Adrenal gland (tissue), 12 donors: ENCODE results near the gene CLDN20. TPM values are rescaled to one million over a fixed set of nuclear protein-coding genes. Genes with fewer than 3 reads are reported as not detected.

Source experiments
- DNase-seq, 7 donors: peaks; one replicate each; pipeline ENCODE4 v3.0.0-alpha.2; 2019 to 2020
- H3K27ac ChIP-seq, 5 donors: fragments of 200-600 bp; sonication (generic) in 4 of 5; 1 replicate in 3 of 5; 2 replicates in 2 of 5; pipeline versions ENCODE4 v1.5.1 to v1.8.0; 2016 to 2020; ENCODE audit warnings: mild to moderate bottlenecking in 1 of 5
- H3K27me3 ChIP-seq: fragments of 200-600 bp; 2 replicates; pipeline ENCODE4 v1.8.0; 2021
- H3K36me3 ChIP-seq, 2 donors: fragments of 200-600 bp; replicated peaks in 1 of 2; 1 replicate in 1 of 2; 2 replicates in 1 of 2; pipeline versions ENCODE4 v1.5.1 to v1.8.0; 2018 to 2022
- H3K4me1 ChIP-seq, 2 donors: fragments of 200-600 bp; replicated peaks in 1 of 2; 1 replicate in 1 of 2; 2 replicates in 1 of 2; pipeline versions ENCODE4 v1.5.1 to v1.8.0; 2018 to 2021
- H3K4me3 ChIP-seq, 4 donors: fragments of 200-600 bp; sonication (generic) in 3 of 4; one replicate each; pipeline ENCODE4 v1.5.1; 2016 to 2018
- H3K9me3 ChIP-seq, 3 donors: fragments of 200-600 bp; sonication (generic) in 1 of 3; replicated peaks in 1 of 3; 1 replicate in 2 of 3; 2 replicates in 1 of 3; pipeline versions ENCODE4 v1.5.1 to v1.8.0; 2016 to 2021
- CTCF ChIP-seq, 6 experiments: fragments of 450-650 bp in 4 of 6; fragments of 200-600 bp in 2 of 6; sonication (generic) in 1 of 6; IDR thresholded peaks; 1 replicate in 5 of 6; 2 replicates in 1 of 6; pipeline versions ENCODE4 v1.5.1 to v1.8.0; 2016 to 2021; ENCODE audit warnings: antibody characterized with exemption in 6 of 6, mild to moderate bottlenecking in 2 of 6, moderate library complexity in 1 of 6
- POLR2A ChIP-seq, 2 donors: fragments of 450-650 bp; IDR thresholded peaks; one replicate each; pipeline ENCODE4 v1.6.1; 2017; ENCODE audit warnings: antibody characterized with exemption in 2 of 2, mild to moderate bottlenecking in 2 of 2, moderate library complexity in 1 of 2
- WGBS, 4 donors: extraction: QIAGEN DNeasy Blood & Tissue Kit in 2 of 4; methylation state at CpG; one replicate each; pipeline versions ENCODE4 v1.1.5 to v1.1.7; 2013 to 2017; 5-methylcytosine and 5-hydroxymethylcytosine counted together
- intact Hi-C, 2 donors: fragments of 100-400 bp; cut with DNase I; formaldehyde crosslinking; loops; one replicate each; pipeline versions ENCODE4 v1.14.1 to v1.15.0; 2022 to 2023
- polyA plus RNA-seq, 3 donors: library from polyadenylated mRNA; stranded (reverse); fragments of 200-250 nt in 2 of 3; fragments of 350-450 nt in 1 of 3; fragmentation: Illumina TruSeq in 1 of 3; extraction: RNeasy Lipid Tissue Mini Kit (QIAGEN cat#74804) in 1 of 3; gene quantifications; one replicate each; pipeline ENCODE4 v1.2.3, GENCODE V29; 2013 to 2014
- total RNA-seq, 9 donors: library from RNA; depleted of rRNA in 4 of 9; stranded (reverse); fragments of >200 nt in 4 of 9; fragments of 120-200 nt in 1 of 9; fragmentation: NEBNext Ultra II Directional in 1 of 9; extraction: Animal tissue kit (Norgen Biotek cat#: 25700) in 1 of 9; gene quantifications; one replicate each; pipeline versions ENCODE4 v1.1.0 to v1.2.4, GENCODE V29; 2013 to 2023
- donor health status: healthy with polysubstance abuse.
- donor health status: Bipolar disorder and iron deficiency.
- donor health status: DM: yes; HTN: yes; CAD: no.
- donor health status: DM: no; HTN: no; CAD: no.
- donor health status: DM: no; HTN: no; CAD: no.
- donor health status: DM: yes; HTN: yes; CAD: no.

Gene CLDN20
- total and polyA plus RNA-seq, 12 donors, result not detected

- no peaks in the 10 kb centered on the region for H3K4me1 ChIP-seq
- TF ChIP-seq POLR2A (IDR thresholded peaks at IDR 0.05), result no peak
- no peak for TF ChIP-seq CTCF (IDR thresholded peaks at IDR 0.05)
- H3K27ac ChIP-seq, result no peak overlapping the region
- no peak for DNase-seq
- intact Hi-C loops, result no loop called here
- H3K9me3 ChIP-seq, result no peaks in the 10 kb centered on the region
- WGBS, 4 donors, result 93 to 99% (median 97%) methylated on average over 7 of the region's 7 CpGs
- H3K4me3 ChIP-seq, result no peak overlapping the region
- no peaks in the 10 kb centered on the region for H3K27me3 ChIP-seq
- H3K36me3 ChIP-seq, result no peaks in the 10 kb centered on the region
These were observed 44.5 kb upstream of the CLDN20 start for GRCh38 chr6:155219299-155219698.

- no peaks in the 10 kb centered on the region for H3K9me3 ChIP-seq
- no peak overlapping the region for H3K27ac ChIP-seq
- intact Hi-C loops, result no loop called here
- H3K27me3 ChIP-seq, result no peaks in the 10 kb centered on the region
- no peak for DNase-seq
- no peaks in the 10 kb centered on the region for H3K4me1 ChIP-seq
- no peaks in the 10 kb centered on the region for H3K36me3 ChIP-seq
- no peak for TF ChIP-seq CTCF (IDR thresholded peaks at IDR 0.05)
- 83 to 94% (median 92%) methylated on average over 5 of the region's 5 CpGs for WGBS, 4 donors
- no peak overlapping the region for H3K4me3 ChIP-seq
These were observed 43.9 kb upstream of the CLDN20 start for GRCh38 chr6:155219858-155220301.

DNA sequence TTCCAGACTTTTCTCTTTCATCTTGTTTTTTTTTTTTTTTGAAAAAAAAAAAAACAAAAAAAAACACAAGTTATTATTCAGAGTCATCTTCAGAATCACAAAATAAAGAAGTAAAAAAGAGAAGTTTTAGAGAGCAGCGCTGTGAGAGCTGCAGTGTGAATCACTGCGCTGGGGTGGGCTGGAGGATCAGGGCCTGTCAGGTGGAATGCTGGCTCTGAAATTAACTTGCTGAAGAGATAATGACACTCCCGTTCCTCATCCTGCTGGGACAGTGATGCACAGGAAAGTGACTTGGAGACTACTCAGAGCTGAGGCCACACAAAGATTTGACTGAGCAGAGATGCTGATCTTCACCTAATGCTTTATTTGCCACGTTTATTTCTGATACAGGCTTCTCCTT is 42.7 kb upstream of the CLDN20 start:
- H3K27ac ChIP-seq, result no peak overlapping the region
- H3K27me3 ChIP-seq, result no peaks in the 10 kb centered on the region
- no peaks in the 10 kb centered on the region for H3K36me3 ChIP-seq
- H3K4me3 ChIP-seq, result no peak overlapping the region
- TF ChIP-seq POLR2A (IDR thresholded peaks at IDR 0.05) (no peak), CTCF (IDR thresholded peaks at IDR 0.05) (no peak)
- H3K9me3 ChIP-seq, result no peaks in the 10 kb centered on the region
- no peaks in the 10 kb centered on the region for H3K4me1 ChIP-seq
- no peak for DNase-seq
- intact Hi-C loops, result no loop called here
- 74 to 90% (median 78%) methylated on average over 4 of the region's 4 CpGs for WGBS, 4 donors

GRCh38 chr6:155222506-155222905 is 41.3 kb upstream of the CLDN20 start:
- H3K4me3 ChIP-seq, result no peak overlapping the region
- H3K9me3 ChIP-seq, result no peaks in the 10 kb centered on the region
- H3K27ac ChIP-seq, result no peak overlapping the region
- H3K27me3 ChIP-seq, result no peaks in the 10 kb centered on the region
- no peaks in the 10 kb centered on the region for H3K36me3 ChIP-seq
- TF ChIP-seq POLR2A (IDR thresholded peaks at IDR 0.05), result no peak
- WGBS, 4 donors, result 89 to 93% (median 91%) methylated on average over 4 of the region's 4 CpGs
- no peaks in the 10 kb centered on the region for H3K4me1 ChIP-seq
- no peak for DNase-seq
- intact Hi-C loops, result no loop called here

DNA sequence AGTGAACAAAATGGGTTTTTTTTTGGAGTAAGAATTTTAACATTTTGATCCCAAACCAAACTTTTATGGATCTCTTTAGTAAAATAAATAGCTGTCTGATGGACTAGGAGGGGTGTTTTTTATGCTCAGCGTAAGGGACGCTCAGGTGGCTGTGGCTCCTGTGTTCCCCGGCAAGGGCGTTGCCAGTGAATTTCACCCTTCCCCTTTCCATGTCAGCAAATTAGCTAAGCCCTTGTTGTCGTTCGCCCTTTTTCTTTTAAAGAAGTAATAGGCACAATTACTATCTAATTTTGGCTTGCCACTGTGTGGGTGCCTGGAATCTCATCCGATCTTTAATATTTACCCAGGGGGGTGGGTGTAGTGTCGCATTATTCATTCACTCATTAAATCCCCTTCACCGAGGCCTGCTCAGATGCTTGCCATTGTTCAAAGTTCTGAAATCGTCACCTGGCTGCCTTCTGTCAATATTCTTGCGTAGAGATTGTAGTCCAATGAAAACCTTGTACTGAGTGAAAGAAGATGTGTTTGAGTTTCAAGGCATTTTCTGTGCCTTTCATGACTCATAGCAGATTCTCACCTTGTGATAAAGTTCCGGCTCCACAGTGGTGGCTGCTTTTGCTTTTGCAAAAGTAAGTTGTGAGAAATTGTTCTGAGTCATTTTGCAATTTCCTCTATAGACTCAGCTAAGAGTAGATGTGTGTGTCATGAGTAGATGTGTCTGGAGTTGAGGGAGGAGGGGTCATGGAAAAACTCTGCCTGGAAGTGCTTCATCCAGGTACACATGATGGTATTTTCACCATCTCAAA is 40.0 kb upstream of the CLDN20 start:
- H3K36me3 ChIP-seq, result no peaks in the 10 kb centered on the region
- TF ChIP-seq POLR2A (IDR thresholded peaks at IDR 0.05), result no peak
- no peak for TF ChIP-seq CTCF (IDR thresholded peaks at IDR 0.05)
- 74 to 79% (median 78%) methylated on average over 12 of the region's 12 CpGs for WGBS, 4 donors
- intact Hi-C loops, result no loop called here
- no peak overlapping the region for H3K4me3 ChIP-seq
- no peaks in the 10 kb centered on the region for H3K9me3 ChIP-seq
- DNase-seq, result peak in 3 of 7 donors; percentile 6 to 25 (median 14)
- no peaks in the 10 kb centered on the region for H3K4me1 ChIP-seq
- H3K27ac ChIP-seq, result no peak overlapping the region
- no peaks in the 10 kb centered on the region for H3K27me3 ChIP-seq
